ENCODE measurements around the gene ASXL1. TPM values are rescaled to one million over a fixed set of nuclear protein-coding genes. Genes with fewer than 3 reads are reported as not detected.
A peak's percentile ranks its signal among the peaks of the same experiment; 100 is the strongest.

Gene ASXL1
- total RNA-seq, 1 experiment from 2014 or later: 22.7 TPM

DNA sequence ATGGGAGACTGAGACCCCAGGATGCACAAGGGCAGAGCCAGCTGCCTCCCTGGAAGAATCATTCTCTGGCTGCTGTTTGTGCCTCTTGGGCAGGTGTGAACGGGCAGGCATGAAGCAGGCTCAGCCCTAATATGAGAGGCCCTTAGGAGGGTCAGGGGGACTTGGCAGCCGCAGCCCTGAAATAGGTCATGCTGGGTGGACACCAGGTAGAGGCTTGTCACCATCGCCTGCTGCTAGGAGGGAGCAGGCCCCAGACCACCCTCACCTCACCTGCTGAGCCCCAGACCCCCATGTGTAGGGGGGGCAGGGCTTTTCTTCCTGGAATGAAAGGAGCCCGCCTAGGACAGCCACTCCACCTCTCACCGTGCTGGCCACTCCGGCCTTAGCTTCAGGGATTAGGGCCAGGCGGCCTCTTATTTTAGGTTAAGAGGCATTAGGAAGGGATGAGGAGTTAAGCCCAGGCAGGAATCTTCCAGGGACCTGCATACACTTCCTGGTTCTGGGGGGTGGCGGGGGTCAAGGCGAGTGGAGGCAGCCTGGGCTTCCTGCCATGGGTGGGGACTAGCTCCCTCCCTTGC lies 92.4 kb downstream of the ASXL1 start:
- H3K36me3 Mint-ChIP-seq: peaks cover 29% of the 10 kb centered on the region
- TF ChIP-seq, protein P1, sequence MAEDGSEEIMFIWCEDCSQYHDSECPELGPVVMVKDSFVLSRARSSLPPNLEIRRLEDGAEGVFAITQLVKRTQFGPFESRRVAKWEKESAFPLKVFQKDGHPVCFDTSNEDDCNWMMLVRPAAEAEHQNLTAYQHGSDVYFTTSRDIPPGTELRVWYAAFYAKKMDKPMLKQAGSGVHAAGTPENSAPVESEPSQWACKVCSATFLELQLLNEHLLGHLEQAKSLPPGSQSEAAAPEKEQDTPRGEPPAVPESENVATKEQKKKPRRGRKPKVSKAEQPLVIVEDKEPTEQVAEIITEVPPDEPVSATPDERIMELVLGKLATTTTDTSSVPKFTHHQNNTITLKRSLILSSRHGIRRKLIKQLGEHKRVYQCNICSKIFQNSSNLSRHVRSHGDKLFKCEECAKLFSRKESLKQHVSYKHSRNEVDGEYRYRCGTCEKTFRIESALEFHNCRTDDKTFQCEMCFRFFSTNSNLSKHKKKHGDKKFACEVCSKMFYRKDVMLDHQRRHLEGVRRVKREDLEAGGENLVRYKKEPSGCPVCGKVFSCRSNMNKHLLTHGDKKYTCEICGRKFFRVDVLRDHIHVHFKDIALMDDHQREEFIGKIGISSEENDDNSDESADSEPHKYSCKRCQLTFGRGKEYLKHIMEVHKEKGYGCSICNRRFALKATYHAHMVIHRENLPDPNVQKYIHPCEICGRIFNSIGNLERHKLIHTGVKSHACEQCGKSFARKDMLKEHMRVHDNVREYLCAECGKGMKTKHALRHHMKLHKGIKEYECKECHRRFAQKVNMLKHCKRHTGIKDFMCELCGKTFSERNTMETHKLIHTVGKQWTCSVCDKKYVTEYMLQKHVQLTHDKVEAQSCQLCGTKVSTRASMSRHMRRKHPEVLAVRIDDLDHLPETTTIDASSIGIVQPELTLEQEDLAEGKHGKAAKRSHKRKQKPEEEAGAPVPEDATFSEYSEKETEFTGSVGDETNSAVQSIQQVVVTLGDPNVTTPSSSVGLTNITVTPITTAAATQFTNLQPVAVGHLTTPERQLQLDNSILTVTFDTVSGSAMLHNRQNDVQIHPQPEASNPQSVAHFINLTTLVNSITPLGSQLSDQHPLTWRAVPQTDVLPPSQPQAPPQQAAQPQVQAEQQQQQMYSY (CRISPR knock-in tag; IDR thresholded peaks at IDR 0.05): no peak
- TF ChIP-seq, protein P2, sequence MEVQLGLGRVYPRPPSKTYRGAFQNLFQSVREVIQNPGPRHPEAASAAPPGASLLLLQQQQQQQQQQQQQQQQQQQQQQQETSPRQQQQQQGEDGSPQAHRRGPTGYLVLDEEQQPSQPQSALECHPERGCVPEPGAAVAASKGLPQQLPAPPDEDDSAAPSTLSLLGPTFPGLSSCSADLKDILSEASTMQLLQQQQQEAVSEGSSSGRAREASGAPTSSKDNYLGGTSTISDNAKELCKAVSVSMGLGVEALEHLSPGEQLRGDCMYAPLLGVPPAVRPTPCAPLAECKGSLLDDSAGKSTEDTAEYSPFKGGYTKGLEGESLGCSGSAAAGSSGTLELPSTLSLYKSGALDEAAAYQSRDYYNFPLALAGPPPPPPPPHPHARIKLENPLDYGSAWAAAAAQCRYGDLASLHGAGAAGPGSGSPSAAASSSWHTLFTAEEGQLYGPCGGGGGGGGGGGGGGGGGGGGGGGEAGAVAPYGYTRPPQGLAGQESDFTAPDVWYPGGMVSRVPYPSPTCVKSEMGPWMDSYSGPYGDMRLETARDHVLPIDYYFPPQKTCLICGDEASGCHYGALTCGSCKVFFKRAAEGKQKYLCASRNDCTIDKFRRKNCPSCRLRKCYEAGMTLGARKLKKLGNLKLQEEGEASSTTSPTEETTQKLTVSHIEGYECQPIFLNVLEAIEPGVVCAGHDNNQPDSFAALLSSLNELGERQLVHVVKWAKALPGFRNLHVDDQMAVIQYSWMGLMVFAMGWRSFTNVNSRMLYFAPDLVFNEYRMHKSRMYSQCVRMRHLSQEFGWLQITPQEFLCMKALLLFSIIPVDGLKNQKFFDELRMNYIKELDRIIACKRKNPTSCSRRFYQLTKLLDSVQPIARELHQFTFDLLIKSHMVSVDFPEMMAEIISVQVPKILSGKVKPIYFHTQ (CRISPR knock-in tag; IDR thresholded peaks at IDR 0.05): no peak
- no peak for TF ChIP-seq NFE2L1 (CRISPR knock-in tag; IDR thresholded peaks at IDR 0.05)
- no peak for TF ChIP-seq ZNF423 (CRISPR knock-in tag; IDR thresholded peaks at IDR 0.05)
- TF ChIP-seq GTF2I (CRISPR knock-in tag; conservative IDR thresholded peaks at IDR 0.05): no peak
- no peak for TF ChIP-seq CREB1 (CRISPR knock-in tag; IDR thresholded peaks at IDR 0.05)
- no peak for TF ChIP-seq ETV6 (CRISPR knock-in tag; IDR thresholded peaks at IDR 0.05)
- TF ChIP-seq, protein P3, sequence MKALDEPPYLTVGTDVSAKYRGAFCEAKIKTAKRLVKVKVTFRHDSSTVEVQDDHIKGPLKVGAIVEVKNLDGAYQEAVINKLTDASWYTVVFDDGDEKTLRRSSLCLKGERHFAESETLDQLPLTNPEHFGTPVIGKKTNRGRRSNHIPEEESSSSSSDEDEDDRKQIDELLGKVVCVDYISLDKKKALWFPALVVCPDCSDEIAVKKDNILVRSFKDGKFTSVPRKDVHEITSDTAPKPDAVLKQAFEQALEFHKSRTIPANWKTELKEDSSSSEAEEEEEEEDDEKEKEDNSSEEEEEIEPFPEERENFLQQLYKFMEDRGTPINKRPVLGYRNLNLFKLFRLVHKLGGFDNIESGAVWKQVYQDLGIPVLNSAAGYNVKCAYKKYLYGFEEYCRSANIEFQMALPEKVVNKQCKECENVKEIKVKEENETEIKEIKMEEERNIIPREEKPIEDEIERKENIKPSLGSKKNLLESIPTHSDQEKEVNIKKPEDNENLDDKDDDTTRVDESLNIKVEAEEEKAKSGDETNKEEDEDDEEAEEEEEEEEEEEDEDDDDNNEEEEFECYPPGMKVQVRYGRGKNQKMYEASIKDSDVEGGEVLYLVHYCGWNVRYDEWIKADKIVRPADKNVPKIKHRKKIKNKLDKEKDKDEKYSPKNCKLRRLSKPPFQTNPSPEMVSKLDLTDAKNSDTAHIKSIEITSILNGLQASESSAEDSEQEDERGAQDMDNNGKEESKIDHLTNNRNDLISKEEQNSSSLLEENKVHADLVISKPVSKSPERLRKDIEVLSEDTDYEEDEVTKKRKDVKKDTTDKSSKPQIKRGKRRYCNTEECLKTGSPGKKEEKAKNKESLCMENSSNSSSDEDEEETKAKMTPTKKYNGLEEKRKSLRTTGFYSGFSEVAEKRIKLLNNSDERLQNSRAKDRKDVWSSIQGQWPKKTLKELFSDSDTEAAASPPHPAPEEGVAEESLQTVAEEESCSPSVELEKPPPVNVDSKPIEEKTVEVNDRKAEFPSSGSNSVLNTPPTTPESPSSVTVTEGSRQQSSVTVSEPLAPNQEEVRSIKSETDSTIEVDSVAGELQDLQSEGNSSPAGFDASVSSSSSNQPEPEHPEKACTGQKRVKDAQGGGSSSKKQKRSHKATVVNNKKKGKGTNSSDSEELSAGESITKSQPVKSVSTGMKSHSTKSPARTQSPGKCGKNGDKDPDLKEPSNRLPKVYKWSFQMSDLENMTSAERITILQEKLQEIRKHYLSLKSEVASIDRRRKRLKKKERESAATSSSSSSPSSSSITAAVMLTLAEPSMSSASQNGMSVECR (CRISPR knock-in tag; IDR thresholded peaks at IDR 0.05; ENCODE audit: borderline replicate concordance): no peak
- no peak for TF ChIP-seq MXD4 (CRISPR knock-in tag; IDR thresholded peaks at IDR 0.05; ENCODE audit: borderline replicate concordance)
- TF ChIP-seq, protein P4, sequence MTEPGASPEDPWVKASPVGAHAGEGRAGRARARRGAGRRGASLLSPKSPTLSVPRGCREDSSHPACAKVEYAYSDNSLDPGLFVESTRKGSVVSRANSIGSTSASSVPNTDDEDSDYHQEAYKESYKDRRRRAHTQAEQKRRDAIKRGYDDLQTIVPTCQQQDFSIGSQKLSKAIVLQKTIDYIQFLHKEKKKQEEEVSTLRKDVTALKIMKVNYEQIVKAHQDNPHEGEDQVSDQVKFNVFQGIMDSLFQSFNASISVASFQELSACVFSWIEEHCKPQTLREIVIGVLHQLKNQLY (CRISPR knock-in tag; IDR thresholded peaks at IDR 0.05): no peak
- no peak for TF ChIP-seq ZNF263 (CRISPR knock-in tag; IDR thresholded peaks at IDR 0.05; ENCODE audit: low read depth)
- no peak for DNase-seq (ENCODE audit: low spot score)
- H3K4me3 Mint-ChIP-seq: no peak overlapping the region
- ChIA-PET CTCF (no interaction called here), POLR2A (interaction anchor here (0.5 kb wide), 1 partner anchor 1663 kb away, joined by 6 read pairs; no protein-coding TSS in a partner anchor)
- peaks cover under 1% of the 10 kb centered on the region for H3K4me1 Mint-ChIP-seq
- no peak for ATAC-seq
- no peaks in the 10 kb centered on the region for H3K9me3 Mint-ChIP-seq
- H3K27ac Mint-ChIP-seq: no peak overlapping the region
- H3K27me3 Mint-ChIP-seq (ENCODE audit: low read depth): no peaks in the 10 kb centered on the region

DNA sequence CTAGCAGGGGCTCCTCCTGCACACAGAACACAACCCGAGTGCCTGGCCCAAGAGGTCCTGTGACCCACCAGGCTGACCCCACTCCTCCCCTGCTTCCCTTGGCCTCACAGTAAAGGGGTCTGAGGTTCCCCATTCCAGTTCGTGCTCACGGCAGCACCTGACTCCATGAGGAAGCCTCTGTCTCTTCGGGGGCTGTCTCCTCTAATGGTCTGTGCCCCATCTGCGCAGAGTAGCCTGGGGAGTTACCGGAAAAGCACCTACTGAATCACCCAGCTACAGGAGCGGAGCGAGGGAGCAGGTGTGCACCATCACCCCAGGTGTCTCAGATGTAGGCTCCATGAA lies 93.2 kb downstream of the ASXL1 start:
- ATAC-seq (no peak), DNase-seq (ENCODE audit: low spot score) (no peak)
- Mint-ChIP-seq H3K36me3 (peaks cover 29% of the 10 kb centered on the region), H3K27ac (0 out of 2 replicates have a peak overlapping the region, but pooled peaks have one; percentile 36), H3K27me3 (ENCODE audit: low read depth) (no peaks in the 10 kb centered on the region), H3K4me1 (no peaks in the 10 kb centered on the region), H3K9me3 (no peaks in the 10 kb centered on the region), H3K4me3 (no peak overlapping the region)
- ChIA-PET CTCF (interaction anchor here (1.3 kb wide), 2 partner anchors 8 to 30 kb away, joined by 3 to 4 read pairs; no protein-coding TSS in a partner anchor), POLR2A (no interaction called here)
- TF ChIP-seq ELF4 (CRISPR knock-in tag; IDR thresholded peaks at IDR 0.05; ENCODE audit: low read depth): no peak
- TF ChIP-seq, protein P5, sequence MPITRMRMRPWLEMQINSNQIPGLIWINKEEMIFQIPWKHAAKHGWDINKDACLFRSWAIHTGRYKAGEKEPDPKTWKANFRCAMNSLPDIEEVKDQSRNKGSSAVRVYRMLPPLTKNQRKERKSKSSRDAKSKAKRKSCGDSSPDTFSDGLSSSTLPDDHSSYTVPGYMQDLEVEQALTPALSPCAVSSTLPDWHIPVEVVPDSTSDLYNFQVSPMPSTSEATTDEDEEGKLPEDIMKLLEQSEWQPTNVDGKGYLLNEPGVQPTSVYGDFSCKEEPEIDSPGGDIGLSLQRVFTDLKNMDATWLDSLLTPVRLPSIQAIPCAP (CRISPR knock-in tag; IDR thresholded peaks at IDR 0.05): no peak
- no peak for TF ChIP-seq NFE2L1 (CRISPR knock-in tag; IDR thresholded peaks at IDR 0.05)
- TF ChIP-seq, protein P6, sequence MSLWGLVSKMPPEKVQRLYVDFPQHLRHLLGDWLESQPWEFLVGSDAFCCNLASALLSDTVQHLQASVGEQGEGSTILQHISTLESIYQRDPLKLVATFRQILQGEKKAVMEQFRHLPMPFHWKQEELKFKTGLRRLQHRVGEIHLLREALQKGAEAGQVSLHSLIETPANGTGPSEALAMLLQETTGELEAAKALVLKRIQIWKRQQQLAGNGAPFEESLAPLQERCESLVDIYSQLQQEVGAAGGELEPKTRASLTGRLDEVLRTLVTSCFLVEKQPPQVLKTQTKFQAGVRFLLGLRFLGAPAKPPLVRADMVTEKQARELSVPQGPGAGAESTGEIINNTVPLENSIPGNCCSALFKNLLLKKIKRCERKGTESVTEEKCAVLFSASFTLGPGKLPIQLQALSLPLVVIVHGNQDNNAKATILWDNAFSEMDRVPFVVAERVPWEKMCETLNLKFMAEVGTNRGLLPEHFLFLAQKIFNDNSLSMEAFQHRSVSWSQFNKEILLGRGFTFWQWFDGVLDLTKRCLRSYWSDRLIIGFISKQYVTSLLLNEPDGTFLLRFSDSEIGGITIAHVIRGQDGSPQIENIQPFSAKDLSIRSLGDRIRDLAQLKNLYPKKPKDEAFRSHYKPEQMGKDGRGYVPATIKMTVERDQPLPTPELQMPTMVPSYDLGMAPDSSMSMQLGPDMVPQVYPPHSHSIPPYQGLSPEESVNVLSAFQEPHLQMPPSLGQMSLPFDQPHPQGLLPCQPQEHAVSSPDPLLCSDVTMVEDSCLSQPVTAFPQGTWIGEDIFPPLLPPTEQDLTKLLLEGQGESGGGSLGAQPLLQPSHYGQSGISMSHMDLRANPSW (CRISPR knock-in tag; conservative IDR thresholded peaks at IDR 0.05; ENCODE audit: low read depth): no peak
- TF ChIP-seq TCF7 (CRISPR knock-in tag; IDR thresholded peaks at IDR 0.05; ENCODE audit: low read depth): no peak
